ENCODE measurements around the gene ZNF407. TPM values are rescaled to one million over a fixed set of nuclear protein-coding genes. Genes with fewer than 3 reads are reported as not detected.

ZNF407 gene
- total and polyA plus RNA-seq, 2 of the 13 experiments (the other 11 are each of a cell fraction or from before 2014, with no cell fraction given), result 2.3 to 8.7 TPM

- no peaks in the 10 kb centered on the region for H3K9me3 ChIP-seq (ENCODE audit: low read length)
- H2AFZ ChIP-seq (ENCODE audit: low read length), result no peak overlapping the region
- H3K79me2 ChIP-seq (ENCODE audit: insufficient read depth, low read length), result no peaks in the 10 kb centered on the region
- no peak for TF ChIP-seq ZNF737 (CRISPR knock-in tag; IDR thresholded peaks at IDR 0.05; ENCODE audit: borderline replicate concordance)
- TF ChIP-seq ZNF335 (CRISPR knock-in tag; IDR thresholded peaks at IDR 0.05), result no peak
- no peak for TF ChIP-seq ZNF407 (CRISPR knock-in tag; IDR thresholded peaks at IDR 0.05; ENCODE audit: not compliant biosample characterization)
- no peak for TF ChIP-seq PHF20 (CRISPR knock-in tag; IDR thresholded peaks at IDR 0.05)
- no peak for TF ChIP-seq MTF1 (CRISPR knock-in tag; IDR thresholded peaks at IDR 0.05)
- no peak for TF ChIP-seq RXRA (CRISPR knock-in tag; IDR thresholded peaks at IDR 0.05)
- TF ChIP-seq THAP8 (CRISPR knock-in tag; IDR thresholded peaks at IDR 0.05; ENCODE audit: borderline replicate concordance), result no peak
- TF ChIP-seq CBX5 (CRISPR knock-in tag; IDR thresholded peaks at IDR 0.05; ENCODE audit: borderline replicate concordance), result no peak
- H3K4me3 ChIP-seq (replicated peaks in 1 of 3; ENCODE audit: insufficient read depth in 1 of 3, low read depth in 2 of 3, low read length in 3 of 3), result no peak overlapping the region
- no peak for DNase-seq (ENCODE audit: low spot score)
- FAIRE-seq, result no peak
- no peaks in the 10 kb centered on the region for H4K20me1 ChIP-seq (ENCODE audit: insufficient read depth, low read length)
- H3K27ac ChIP-seq (ENCODE audit: extremely low read length, insufficient read depth, low read length), result no peak overlapping the region
- no peak overlapping the region for H3K9ac ChIP-seq (ENCODE audit: insufficient read depth, low read depth, low read length)
- H3K27me3 ChIP-seq (ENCODE audit: control insufficient read depth in 1 of 2, insufficient read depth in 2 of 2, low read length in 2 of 2), result peaks cover 0 to 20% of the 10 kb centered on the region in 2 experiments; a peak in 1 of 5 replicates
- CTCF ChIA-PET (ENCODE audit: low intra/inter-chr PET ratio, low total read pairs), result no interaction called here
- no peak for ATAC-seq
- no TSS peak for BruUV-seq (replicated peaks)
- intact Hi-C loops (cut with micrococcal nuclease; ENCODE audit: unreplicated experiment), result no loop called here
- in situ Hi-C loops (cut with HindIII; ENCODE audit: extremely low pct_ligation_motif_present, low pct_unique_long_range_greater_than_20kb), result no loop called here
- no peaks in the 10 kb centered on the region for H3K4me1 ChIP-seq (ENCODE audit: insufficient read depth, low read length)
- POLR2A ChIA-PET, result no interaction called here
- no peak overlapping the region for H3K4me2 ChIP-seq (ENCODE audit: low read depth, low read length)
- H3K36me3 ChIP-seq (replicated peaks in 1 of 2; ENCODE audit: control insufficient read depth in 1 of 2, insufficient read depth in 2 of 2, low read length in 2 of 2), result no peaks in the 10 kb centered on the region
Measured at GRCh38 chr18:74573053-74573452, 24.6 kb upstream of the ZNF407 start.
